OCI-LY1 (cell line): ENCODE results near the gene SMPD1.

Source experiments
- H2AFZ ChIP-seq: fragments of 200-600 bp; sonication (generic), shearing (Covaris generic); 2 replicates; pipeline ENCODE4 v1.6.0; 2014; ENCODE audit warnings: antibody characterized with exemption, mild to moderate bottlenecking, low read length
- H3F3A ChIP-seq: fragments of 200-600 bp; sonication (generic), shearing (Covaris generic); 2 replicates; pipeline ENCODE4 v1.6.0; 2014; ENCODE audit warnings: mild to moderate bottlenecking, antibody characterized with exemption, low read length, moderate library complexity; ENCODE audit not compliant: insufficient read depth
- H3K27ac ChIP-seq: fragments of 200-600 bp; sonication (generic); 2 replicates; pipeline ENCODE4 v1.5.1; 2014; ENCODE audit warnings: low read length, mixed run types, mild to moderate bottlenecking, low read depth; ENCODE audit not compliant: poor library complexity, severe bottlenecking
- H3K27me3 ChIP-seq: fragments of 200-600 bp; sonication (generic); 2 replicates; pipeline ENCODE4 v1.6.0; 2014; ENCODE audit warnings: antibody characterized with exemption, mild to moderate bottlenecking, low read length, moderate library complexity; ENCODE audit not compliant: insufficient read depth
- H3K36me3 ChIP-seq: fragments of 200-600 bp; sonication (generic); 2 replicates; pipeline ENCODE4 v1.6.1; 2014; ENCODE audit warnings: mild to moderate bottlenecking, antibody characterized with exemption, low read length, moderate library complexity, mixed read lengths; ENCODE audit not compliant: insufficient read depth
- H3K4me1 ChIP-seq: fragments of 200-600 bp; sonication (generic); 2 replicates; pipeline ENCODE4 v1.5.1; 2014; ENCODE audit warnings: mild to moderate bottlenecking, low read length, moderate library complexity; ENCODE audit not compliant: insufficient read depth, severe bottlenecking
- H3K4me2 ChIP-seq: fragments of 200-600 bp; sonication (generic), shearing (Covaris generic); 2 replicates; pipeline ENCODE4 v1.6.1; 2014; ENCODE audit warnings: low read length
- H3K4me3 ChIP-seq: fragments of 200-600 bp; sonication (generic); 2 replicates; pipeline ENCODE4 v1.5.1; 2014; ENCODE audit warnings: low read length, low read depth, mild to moderate bottlenecking, mixed read lengths; ENCODE audit not compliant: poor library complexity, severe bottlenecking
- H3K79me2 ChIP-seq: fragments of 200-600 bp; shearing (Covaris generic); 2 replicates; pipeline ENCODE4 v1.6.1; 2016; ENCODE audit warnings: mixed run types, low read length, mixed read lengths; ENCODE audit not compliant: insufficient read depth
- H3K9ac ChIP-seq: fragments of 200-600 bp; sonication (generic), shearing (Covaris generic); 2 replicates; pipeline ENCODE4 v1.6.1; 2014; ENCODE audit warnings: mild to moderate bottlenecking, low read length, mixed read lengths
- H3K9me2 ChIP-seq: fragments of 200-600 bp; sonication (generic), shearing (Covaris generic); 2 replicates; pipeline ENCODE4 v1.6.1; 2014; ENCODE audit warnings: low read depth, mild to moderate bottlenecking, low read length, mixed read lengths
- H3K9me3 ChIP-seq: fragments of 200-600 bp; shearing (Covaris generic); 2 replicates; pipeline ENCODE4 v1.6.1; 2014; ENCODE audit warnings: low read length, mixed read lengths
- H4K20me1 ChIP-seq: fragments of 200-600 bp; sonication (generic), shearing (Covaris generic); 2 replicates; pipeline ENCODE4 v1.6.0; 2016; ENCODE audit warnings: mild to moderate bottlenecking, low read length; ENCODE audit not compliant: insufficient read depth
- CTCF ChIP-seq: fragments of 200-600 bp; sonication (generic), shearing (Covaris generic); IDR thresholded peaks from 2 replicates; pipeline ENCODE4 v1.5.1; 2017; ENCODE audit warnings: mild to moderate bottlenecking, antibody characterized with exemption, low read length, moderate library complexity, mixed read lengths
- EZH2 ChIP-seq: fragments of 200-600 bp; sonication (generic), shearing (Covaris generic); IDR thresholded peaks from 2 replicates; pipeline ENCODE4 v1.8.0; 2017; ENCODE audit warnings: borderline replicate concordance, mixed run types, mild to moderate bottlenecking, antibody characterized with exemption, low read length, moderate library complexity, mixed read lengths

Gene SMPD1

GRCh38 chr11:6427516-6427915 lies 37.2 kb downstream of the SMPD1 start:
- TF ChIP-seq EZH2 (no peak), CTCF (no peak)

GRCh38 chr11:6431861-6432260 lies 41.6 kb downstream of the SMPD1 start:
- Histone ChIP-seq H4K20me1 (no peaks in the 10 kb centered on the region), H3K79me2 (no peaks in the 10 kb centered on the region), H3K9ac (no peak overlapping the region), H3K27me3 (no peaks in the 10 kb centered on the region), H2AFZ (no peak overlapping the region), H3K4me1 (no peaks in the 10 kb centered on the region), H3K27ac (no peak overlapping the region), H3K9me2 (no peaks in the 10 kb centered on the region), H3F3A (no peaks in the 10 kb centered on the region), H3K4me3 (no peak overlapping the region), H3K36me3 (no peaks in the 10 kb centered on the region), H3K9me3 (no peaks in the 10 kb centered on the region), H3K4me2 (no peak overlapping the region)
- TF ChIP-seq CTCF (no peak), EZH2 (no peak)

More at GRCh38 chr11:6427516-6427915, 37.2 kb downstream of the SMPD1 start:
- no peaks in the 10 kb centered on the region for H3F3A ChIP-seq
- no peaks in the 10 kb centered on the region for H3K36me3 ChIP-seq
- H4K20me1 ChIP-seq = no peaks in the 10 kb centered on the region
- H3K9me2 ChIP-seq = no peaks in the 10 kb centered on the region
- no peak overlapping the region for H3K4me3 ChIP-seq
- no peak overlapping the region for H3K9ac ChIP-seq
- H3K4me2 ChIP-seq = no peak overlapping the region
- H3K79me2 ChIP-seq = no peaks in the 10 kb centered on the region
- H3K27ac ChIP-seq = no peak overlapping the region
- no peaks in the 10 kb centered on the region for H3K9me3 ChIP-seq
- no peaks in the 10 kb centered on the region for H3K27me3 ChIP-seq
- no peaks in the 10 kb centered on the region for H3K4me1 ChIP-seq
- H2AFZ ChIP-seq = no peak overlapping the region

GRCh38 chr11:6433998-6434660 lies 43.9 kb downstream of the SMPD1 start:
- H3K79me2 ChIP-seq = no peaks in the 10 kb centered on the region
- no peak overlapping the region for H3K4me2 ChIP-seq
- H4K20me1 ChIP-seq = no peaks in the 10 kb centered on the region
- no peaks in the 10 kb centered on the region for H3K27me3 ChIP-seq
- H3K4me3 ChIP-seq = no peak overlapping the region
- no peaks in the 10 kb centered on the region for H3F3A ChIP-seq
- TF ChIP-seq CTCF (no peak), EZH2 (no peak)
- no peak overlapping the region for H3K27ac ChIP-seq
- H3K9ac ChIP-seq = no peak overlapping the region
- H3K4me1 ChIP-seq = peaks cover 3% of the 10 kb centered on the region
- no peak overlapping the region for H2AFZ ChIP-seq
- no peaks in the 10 kb centered on the region for H3K9me2 ChIP-seq
- H3K9me3 ChIP-seq = no peaks in the 10 kb centered on the region
- H3K36me3 ChIP-seq = no peaks in the 10 kb centered on the region
